GM12872 (cell line): Measurements from ENCODE around the gene TECTA.

ENCODE experiments used
- TF ChIP-seq, protein P1 (sequence below): IDR thresholded peaks from 3 replicates; pipeline ENCODE4 v1.5.1; 2011; ENCODE audit warnings: low read depth, mild to moderate bottlenecking, low read length, moderate library complexity; ENCODE audit not compliant: insufficient read depth

Gene TECTA

DNA sequence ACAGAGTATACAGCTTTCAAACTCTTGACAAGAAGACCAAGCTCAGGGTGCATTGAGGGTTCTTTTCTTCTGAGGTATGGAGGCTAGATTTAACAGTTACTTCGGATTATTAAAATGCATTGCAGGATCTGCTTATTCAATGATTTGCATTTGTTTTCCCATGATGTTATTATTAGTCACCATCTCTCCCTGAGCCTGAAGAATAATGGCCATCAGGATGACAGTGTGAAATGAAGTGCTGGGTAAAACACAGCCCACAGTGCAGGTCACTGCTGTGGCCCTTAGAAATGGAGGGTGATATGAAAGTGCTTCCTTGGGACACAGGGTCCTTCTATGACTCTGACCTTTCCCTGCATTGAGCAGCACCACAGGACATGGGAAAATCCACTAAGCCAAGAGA, 40.0 kb downstream of the TECTA start:
- TF ChIP-seq, protein P1, sequence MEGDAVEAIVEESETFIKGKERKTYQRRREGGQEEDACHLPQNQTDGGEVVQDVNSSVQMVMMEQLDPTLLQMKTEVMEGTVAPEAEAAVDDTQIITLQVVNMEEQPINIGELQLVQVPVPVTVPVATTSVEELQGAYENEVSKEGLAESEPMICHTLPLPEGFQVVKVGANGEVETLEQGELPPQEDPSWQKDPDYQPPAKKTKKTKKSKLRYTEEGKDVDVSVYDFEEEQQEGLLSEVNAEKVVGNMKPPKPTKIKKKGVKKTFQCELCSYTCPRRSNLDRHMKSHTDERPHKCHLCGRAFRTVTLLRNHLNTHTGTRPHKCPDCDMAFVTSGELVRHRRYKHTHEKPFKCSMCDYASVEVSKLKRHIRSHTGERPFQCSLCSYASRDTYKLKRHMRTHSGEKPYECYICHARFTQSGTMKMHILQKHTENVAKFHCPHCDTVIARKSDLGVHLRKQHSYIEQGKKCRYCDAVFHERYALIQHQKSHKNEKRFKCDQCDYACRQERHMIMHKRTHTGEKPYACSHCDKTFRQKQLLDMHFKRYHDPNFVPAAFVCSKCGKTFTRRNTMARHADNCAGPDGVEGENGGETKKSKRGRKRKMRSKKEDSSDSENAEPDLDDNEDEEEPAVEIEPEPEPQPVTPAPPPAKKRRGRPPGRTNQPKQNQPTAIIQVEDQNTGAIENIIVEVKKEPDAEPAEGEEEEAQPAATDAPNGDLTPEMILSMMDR = no peak

DNA sequence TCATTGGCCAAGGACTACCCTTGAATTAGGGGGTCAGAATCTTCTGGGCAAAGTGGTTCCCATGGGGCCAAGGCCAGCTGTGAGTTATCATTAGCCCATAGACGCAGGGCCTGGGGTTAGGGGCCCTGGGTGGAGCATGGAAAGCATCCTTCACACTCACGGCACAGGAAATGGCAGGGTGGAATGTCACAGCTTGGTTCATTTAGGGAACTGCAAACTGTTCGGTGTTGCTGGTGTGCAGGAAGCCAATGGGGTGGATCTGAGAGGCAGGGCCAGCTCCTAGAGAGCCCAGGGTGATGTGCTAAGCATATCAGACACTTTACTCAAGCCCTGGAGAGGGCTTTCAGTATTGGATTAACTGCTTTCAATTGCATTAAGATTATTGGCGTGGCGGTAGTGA, 42.9 kb downstream of the TECTA start:
- TF ChIP-seq, protein P1 = no peak

DNA sequence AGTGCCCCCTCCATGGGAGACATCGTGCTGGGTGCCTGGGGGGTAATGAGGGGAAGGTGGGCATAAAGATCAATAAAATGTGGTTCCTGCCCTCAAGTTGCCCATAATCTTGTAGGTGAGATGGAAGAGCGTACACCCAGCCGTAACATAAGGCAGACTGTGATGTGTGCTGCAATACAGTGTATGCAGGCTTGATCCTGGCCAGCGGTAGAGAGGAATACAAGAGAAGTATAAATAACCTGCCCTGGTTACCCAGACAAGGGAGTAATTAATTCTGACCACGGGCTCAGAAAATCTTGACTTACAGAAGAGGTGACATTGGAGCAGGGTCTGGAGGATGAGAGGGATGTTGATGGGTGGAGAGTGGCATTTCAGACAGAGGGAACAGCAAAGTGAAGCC, 43.7 kb downstream of the TECTA start:
- TF ChIP-seq, protein P1 = no peak

DNA sequence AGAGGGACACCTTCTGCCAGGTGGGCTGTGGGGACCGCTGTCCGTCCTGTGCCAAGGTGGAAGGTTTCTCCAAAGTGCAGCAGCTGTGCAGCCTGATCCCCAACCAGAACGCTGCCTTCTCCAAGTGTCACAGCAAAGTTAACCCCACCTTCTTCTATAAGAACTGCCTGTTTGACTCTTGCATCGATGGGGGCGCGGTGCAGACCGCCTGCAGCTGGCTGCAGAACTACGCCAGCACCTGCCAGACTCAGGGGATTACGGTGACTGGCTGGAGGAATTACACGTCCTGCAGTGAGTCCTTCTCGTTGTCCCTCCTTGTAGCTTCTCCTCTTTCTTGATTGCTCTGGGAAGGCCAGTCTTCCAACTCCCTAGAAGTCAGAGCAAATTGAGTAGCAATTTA, 44.8 kb downstream of the TECTA start:
- TF ChIP-seq, protein P1 = no peak

DNA sequence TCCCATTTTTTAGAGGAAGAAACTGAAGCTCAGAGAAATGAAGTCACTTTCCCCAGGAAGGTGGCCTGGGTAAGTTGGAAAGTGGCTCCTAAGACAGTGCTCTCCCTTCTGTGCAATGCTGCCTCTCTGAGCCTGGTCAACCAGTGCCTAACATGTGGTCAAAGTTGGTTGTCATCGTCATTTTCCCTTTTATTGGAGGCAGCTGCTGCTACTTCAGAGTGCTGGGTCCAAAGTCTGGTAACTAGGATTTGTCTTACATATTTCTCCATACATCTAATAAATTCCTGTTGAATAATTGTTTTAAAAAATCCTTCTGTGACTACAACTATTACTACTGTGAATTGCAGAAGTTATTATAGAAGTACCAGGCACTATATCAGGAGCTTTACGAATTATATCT, 48.1 kb downstream of the TECTA start:
- TF ChIP-seq, protein P1 = no peak

DNA sequence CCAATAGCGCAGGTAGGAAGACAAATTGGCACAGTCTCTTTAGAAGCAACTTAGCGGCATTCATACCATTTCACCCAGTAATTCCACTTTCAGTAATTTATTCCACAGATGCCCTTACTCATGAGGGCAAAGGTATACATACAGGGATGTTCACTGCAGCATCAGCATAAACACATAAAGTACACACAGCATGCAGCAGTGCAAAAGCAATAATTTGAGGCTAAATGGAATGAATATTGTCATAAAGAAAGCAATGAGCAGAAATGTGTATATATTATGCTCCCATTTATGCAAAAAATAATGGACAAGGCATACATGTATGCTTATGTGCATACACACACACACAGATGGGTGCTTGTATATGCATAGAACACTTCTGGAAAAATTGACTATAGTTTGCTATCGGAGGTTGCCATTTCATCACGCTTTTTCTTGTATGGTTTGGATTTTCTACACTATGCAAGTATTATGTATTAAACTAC, 50.2 kb downstream of the TECTA start:
- TF ChIP-seq, protein P1 = no peak

DNA sequence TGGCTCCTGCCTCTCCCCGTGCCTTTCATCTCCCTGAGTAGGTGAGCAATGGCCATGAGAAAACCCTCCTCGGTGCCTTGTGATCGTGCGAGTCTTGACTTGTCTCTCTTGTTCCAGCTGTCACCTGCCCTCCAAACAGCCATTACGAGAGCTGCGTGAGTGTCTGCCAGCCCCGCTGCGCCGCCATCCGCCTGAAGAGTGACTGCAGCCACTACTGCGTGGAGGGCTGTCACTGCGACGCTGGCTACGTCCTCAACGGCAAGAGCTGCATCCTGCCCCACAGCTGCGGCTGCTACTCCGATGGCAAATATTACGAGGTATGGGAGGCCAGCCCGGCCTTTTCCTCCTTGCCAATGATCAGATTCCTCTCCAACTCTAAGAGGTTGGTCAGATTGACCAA, 51.7 kb downstream of the TECTA start:
- TF ChIP-seq, protein P1 = no peak

DNA sequence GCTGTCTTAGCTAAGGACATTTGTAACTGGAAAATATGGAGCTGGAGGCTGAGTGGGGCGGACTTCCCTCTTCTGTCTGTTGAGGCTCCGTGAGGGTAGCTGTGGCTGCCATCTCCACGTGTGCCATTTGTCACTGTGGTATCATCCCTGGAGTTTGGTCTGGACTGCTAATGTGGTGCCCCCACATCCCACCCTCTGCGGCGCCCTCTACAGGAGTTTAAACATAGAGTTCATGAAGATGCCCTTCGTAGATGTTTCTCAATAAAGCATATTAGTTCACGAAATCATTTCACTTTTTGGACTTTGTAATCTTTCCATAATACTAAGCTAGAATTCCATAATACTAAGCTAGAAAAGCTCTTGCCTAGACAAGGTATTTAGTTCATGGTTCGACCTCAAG, 52.4 kb downstream of the TECTA start:
- TF ChIP-seq, protein P1 = no peak
